ENCODE measurements around the gene LRG1.

Gene LRG1

DNA sequence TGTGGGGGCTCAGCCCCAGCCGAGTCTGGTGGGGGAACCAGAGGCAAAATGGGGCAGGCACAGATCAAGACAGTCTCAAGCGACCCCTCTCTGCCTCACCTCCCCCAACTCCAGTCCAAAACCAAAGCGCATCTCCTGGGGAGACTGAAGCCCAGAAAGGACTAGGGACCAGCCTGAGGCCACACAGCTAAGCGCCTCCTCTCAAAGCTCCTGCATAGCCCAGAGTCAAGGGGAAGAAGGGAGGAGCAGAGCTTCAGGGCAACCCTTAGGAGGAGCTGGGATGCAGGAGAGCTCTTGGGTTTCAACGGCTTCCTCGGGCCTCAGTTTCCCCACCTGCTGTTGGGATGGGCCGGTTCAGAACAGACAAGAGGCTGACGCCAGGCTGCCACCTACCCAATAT, 39.6 kb upstream of the LRG1 start:
- TF ChIP-seq, protein P1, sequence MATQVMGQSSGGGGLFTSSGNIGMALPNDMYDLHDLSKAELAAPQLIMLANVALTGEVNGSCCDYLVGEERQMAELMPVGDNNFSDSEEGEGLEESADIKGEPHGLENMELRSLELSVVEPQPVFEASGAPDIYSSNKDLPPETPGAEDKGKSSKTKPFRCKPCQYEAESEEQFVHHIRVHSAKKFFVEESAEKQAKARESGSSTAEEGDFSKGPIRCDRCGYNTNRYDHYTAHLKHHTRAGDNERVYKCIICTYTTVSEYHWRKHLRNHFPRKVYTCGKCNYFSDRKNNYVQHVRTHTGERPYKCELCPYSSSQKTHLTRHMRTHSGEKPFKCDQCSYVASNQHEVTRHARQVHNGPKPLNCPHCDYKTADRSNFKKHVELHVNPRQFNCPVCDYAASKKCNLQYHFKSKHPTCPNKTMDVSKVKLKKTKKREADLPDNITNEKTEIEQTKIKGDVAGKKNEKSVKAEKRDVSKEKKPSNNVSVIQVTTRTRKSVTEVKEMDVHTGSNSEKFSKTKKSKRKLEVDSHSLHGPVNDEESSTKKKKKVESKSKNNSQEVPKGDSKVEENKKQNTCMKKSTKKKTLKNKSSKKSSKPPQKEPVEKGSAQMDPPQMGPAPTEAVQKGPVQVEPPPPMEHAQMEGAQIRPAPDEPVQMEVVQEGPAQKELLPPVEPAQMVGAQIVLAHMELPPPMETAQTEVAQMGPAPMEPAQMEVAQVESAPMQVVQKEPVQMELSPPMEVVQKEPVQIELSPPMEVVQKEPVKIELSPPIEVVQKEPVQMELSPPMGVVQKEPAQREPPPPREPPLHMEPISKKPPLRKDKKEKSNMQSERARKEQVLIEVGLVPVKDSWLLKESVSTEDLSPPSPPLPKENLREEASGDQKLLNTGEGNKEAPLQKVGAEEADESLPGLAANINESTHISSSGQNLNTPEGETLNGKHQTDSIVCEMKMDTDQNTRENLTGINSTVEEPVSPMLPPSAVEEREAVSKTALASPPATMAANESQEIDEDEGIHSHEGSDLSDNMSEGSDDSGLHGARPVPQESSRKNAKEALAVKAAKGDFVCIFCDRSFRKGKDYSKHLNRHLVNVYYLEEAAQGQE (IDR thresholded peaks at IDR 0.05; ENCODE audit: insufficient read depth in 1 of 2, low read depth in 2 of 2, low read length in 2 of 2) = no peak
- TF ChIP-seq SIN3A (IDR thresholded peaks at IDR 0.05; ENCODE audit: borderline replicate concordance, insufficient read depth, low read length) (no peak), POLR2AphosphoS5 (IDR thresholded peaks at IDR 0.05; ENCODE audit: low read depth, low read length) (no peak), TAF1 (IDR thresholded peaks at IDR 0.05; ENCODE audit: borderline replicate concordance, insufficient read depth, low read length) (no peak), FOXP2 (optimal IDR thresholded peaks at IDR 0.05; ENCODE audit: borderline replicate concordance, extremely low read depth, extremely low read length, insufficient read depth) (no peak)

DNA sequence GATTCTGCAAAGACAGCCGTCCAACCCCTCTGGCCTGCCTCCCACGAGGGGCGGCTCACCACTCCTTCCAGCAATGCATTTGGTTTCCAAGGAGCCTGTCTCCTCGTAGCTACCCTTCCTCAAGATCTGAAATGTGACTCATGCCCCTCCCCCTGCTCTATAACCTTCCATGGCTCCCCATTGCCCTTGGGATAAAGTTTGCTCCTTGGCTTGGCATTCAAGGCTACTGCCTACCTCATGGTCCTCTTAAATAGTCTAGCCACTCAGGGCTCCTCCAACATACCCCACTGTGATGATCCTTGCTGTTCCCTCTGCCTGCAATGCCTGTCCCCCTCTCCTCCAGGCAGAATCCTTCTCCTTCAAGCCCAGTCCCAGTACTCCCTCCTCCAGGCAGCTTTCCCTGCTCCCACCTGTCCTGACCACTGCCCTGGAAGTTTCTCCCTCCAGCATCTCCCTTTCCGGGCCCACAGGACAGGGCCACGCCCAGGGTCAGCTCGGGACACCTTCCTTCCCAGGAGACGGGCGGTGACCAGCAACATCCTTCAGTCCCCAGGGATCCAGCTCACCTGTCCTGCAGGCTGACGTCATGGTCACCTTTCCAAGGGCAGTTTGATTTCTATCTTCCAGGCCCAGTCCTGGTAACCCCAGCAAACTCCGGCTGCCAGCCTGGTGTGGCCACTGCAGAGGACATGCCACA, 38.9 kb upstream of the LRG1 start:
- TF ChIP-seq SIN3A (IDR thresholded peaks at IDR 0.05; ENCODE audit: borderline replicate concordance, insufficient read depth, low read length) = no peak
- no peak for TF ChIP-seq TAF1 (IDR thresholded peaks at IDR 0.05; ENCODE audit: borderline replicate concordance, insufficient read depth, low read length)
- no peak for TF ChIP-seq FOXP2 (optimal IDR thresholded peaks at IDR 0.05; ENCODE audit: borderline replicate concordance, extremely low read depth, extremely low read length, insufficient read depth)
- TF ChIP-seq, protein P1 (IDR thresholded peaks at IDR 0.05; ENCODE audit: insufficient read depth in 1 of 2, low read depth in 2 of 2, low read length in 2 of 2) = no peak
- no peak for TF ChIP-seq POLR2AphosphoS5 (IDR thresholded peaks at IDR 0.05; ENCODE audit: low read depth, low read length)

DNA sequence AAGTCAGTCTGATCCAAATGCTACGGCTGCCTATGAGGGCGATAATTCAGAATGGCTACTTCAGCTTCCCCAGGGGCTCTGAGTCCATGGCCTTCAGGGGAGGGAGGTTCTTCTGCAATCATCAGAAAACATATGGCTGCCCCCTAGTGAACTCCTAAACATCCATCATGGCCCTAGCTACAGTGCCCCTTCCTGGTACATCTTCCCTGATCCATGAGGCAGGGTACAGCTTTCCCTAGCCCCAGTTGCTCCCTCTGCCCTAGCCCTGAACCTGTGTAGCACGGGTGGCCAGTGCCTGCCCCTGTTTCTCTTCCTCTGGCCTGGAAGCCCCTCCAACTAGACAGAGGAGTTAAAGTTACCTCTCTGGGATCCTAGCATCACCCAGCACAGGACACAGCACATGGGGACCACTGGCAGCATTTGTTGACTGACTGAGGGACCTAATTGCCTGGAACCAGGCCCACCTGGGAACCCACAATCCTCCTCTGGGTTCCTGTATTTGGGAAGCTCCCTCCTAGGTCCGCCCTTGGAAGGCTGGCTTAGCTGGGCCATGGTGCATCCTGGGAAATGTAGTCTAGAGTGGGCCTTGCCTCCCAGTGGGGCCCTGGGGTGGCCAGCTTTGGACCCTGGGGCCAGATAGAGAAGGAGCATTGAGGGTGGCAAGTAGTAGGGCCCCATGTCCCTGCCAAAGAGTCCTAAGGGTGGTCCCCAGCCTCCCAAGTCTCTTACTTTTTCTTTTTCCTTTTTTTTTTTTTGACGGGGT, 37.4 kb upstream of the LRG1 start:
- TF ChIP-seq TAF1 (IDR thresholded peaks at IDR 0.05; ENCODE audit: borderline replicate concordance, insufficient read depth, low read length) = no peak
- no peak for TF ChIP-seq POLR2AphosphoS5 (IDR thresholded peaks at IDR 0.05; ENCODE audit: low read depth, low read length)
- no peak for TF ChIP-seq SIN3A (IDR thresholded peaks at IDR 0.05; ENCODE audit: borderline replicate concordance, insufficient read depth, low read length)
- TF ChIP-seq, protein P1 (IDR thresholded peaks at IDR 0.05; ENCODE audit: insufficient read depth in 1 of 2, low read depth in 2 of 2, low read length in 2 of 2) = no peak
- TF ChIP-seq FOXP2 (optimal IDR thresholded peaks at IDR 0.05; ENCODE audit: borderline replicate concordance, extremely low read depth, extremely low read length, insufficient read depth) = no peak

- TF ChIP-seq, protein P1 (IDR thresholded peaks at IDR 0.05; ENCODE audit: insufficient read depth in 1 of 2, low read depth in 2 of 2, low read length in 2 of 2) = no peak
- TF ChIP-seq FOXP2 (optimal IDR thresholded peaks at IDR 0.05; ENCODE audit: borderline replicate concordance, extremely low read depth, extremely low read length, insufficient read depth) (no peak), SIN3A (IDR thresholded peaks at IDR 0.05; ENCODE audit: borderline replicate concordance, insufficient read depth, low read length) (no peak), POLR2AphosphoS5 (IDR thresholded peaks at IDR 0.05; ENCODE audit: low read depth, low read length) (no peak), TAF1 (IDR thresholded peaks at IDR 0.05; ENCODE audit: borderline replicate concordance, insufficient read depth, low read length) (no peak)
These were observed 36.4 kb upstream of the LRG1 start for GRCh38 chr19:4576016-4576933.

All from PFSK-1 (cell line).